OCI-M2 (cell line): ENCODE results near the gene TMEM131L.

Source experiments
- DNase-seq: peaks from one replicate; lab custom pipeline; 2025; ENCODE audit not compliant: unreplicated experiment; lab: John Stamatoyannopoulos, UW

Gene TMEM131L

GRCh38 chr4:153520801-153521329 lies 54.7 kb downstream of the TMEM131L start:
- DNase-seq: no peak

- DNase-seq: no peak
These were observed 55.3 kb downstream of the TMEM131L start for GRCh38 chr4:153521478-153521877.

- DNase-seq: no peak
These were observed 56.0 kb downstream of the TMEM131L start for GRCh38 chr4:153521999-153522801.

GRCh38 chr4:153522802-153523094 lies 56.6 kb downstream of the TMEM131L start:
- DNase-seq: no peak

GRCh38 chr4:153523164-153523796 lies 57.1 kb downstream of the TMEM131L start:
- no peak for DNase-seq

GRCh38 chr4:153523941-153524386 lies 57.8 kb downstream of the TMEM131L start:
- DNase-seq: no peak

GRCh38 chr4:153524682-153525081 lies 58.5 kb downstream of the TMEM131L start:
- DNase-seq: no peak

- DNase-seq: no peak
These were observed 61.5 kb downstream of the TMEM131L start for GRCh38 chr4:153527690-153528089.

GRCh38 chr4:153528705-153529485 lies 62.7 kb downstream of the TMEM131L start:
- DNase-seq: peak; percentile 14

- no peak for DNase-seq
These were observed 63.5 kb downstream of the TMEM131L start for GRCh38 chr4:153529646-153530045.

- no peak for DNase-seq
These were observed 64.3 kb downstream of the TMEM131L start for GRCh38 chr4:153530284-153530999.

- DNase-seq: no peak
These were observed 64.8 kb downstream of the TMEM131L start for GRCh38 chr4:153531000-153531358.

- no peak for DNase-seq
These were observed 65.9 kb downstream of the TMEM131L start for GRCh38 chr4:153531976-153532626.

GRCh38 chr4:153532636-153533035 lies 66.5 kb downstream of the TMEM131L start:
- no peak for DNase-seq

GRCh38 chr4:153533387-153533786 lies 67.2 kb downstream of the TMEM131L start:
- DNase-seq: no peak

- no peak for DNase-seq
These were observed 68.9 kb downstream of the TMEM131L start for GRCh38 chr4:153534792-153535629.

- no peak for DNase-seq
These were observed 69.8 kb downstream of the TMEM131L start for GRCh38 chr4:153535772-153536513.

- DNase-seq: no peak
These were observed 71.4 kb downstream of the TMEM131L start for GRCh38 chr4:153537493-153537960.
